WTC11 (cell line): ENCODE results near the gene CHRM2. TPM values are rescaled to one million over a fixed set of nuclear protein-coding genes. Genes with fewer than 3 reads are reported as not detected.

Source experiments
- ATAC-seq: fragments of 200-7000 bp; cut with Tn5 transposase; 2 replicates; pipeline ENCODE4 v1.10.0; 2021; ENCODE audit warnings: mild to moderate bottlenecking, moderate library complexity
- CTCF ChIA-PET: fragments of 300-600 bp; sonication (Branson Sonifier 250); formaldehyde crosslinking; loops from one replicate; lab custom pipeline; 2021; ENCODE audit warnings: antibody characterized with exemption; lab: Charles Lee
- POLR2A ChIA-PET: fragments of 350-600 bp; sonication (Branson Sonifier 250); formaldehyde crosslinking; loops from one replicate; lab custom pipeline; 2021; ENCODE audit warnings: antibody characterized with exemption; lab: Charles Lee
- DNase-seq: peaks from one replicate; pipeline ENCODE4 v3.0.0; 2021; ENCODE audit warnings: low spot score
- H3K27ac Mint-ChIP-seq: 2 replicates; pipeline ENCODE4 v1.8.0; 2021; ENCODE audit warnings: mixed read lengths
- H3K27me3 Mint-ChIP-seq: 2 replicates; pipeline ENCODE4 v1.8.0; 2021; ENCODE audit warnings: low read depth, mild to moderate bottlenecking, moderate library complexity, mixed read lengths
- H3K36me3 Mint-ChIP-seq: 2 replicates; pipeline ENCODE4 v1.8.0; 2021; ENCODE audit warnings: mixed read lengths
- H3K4me1 Mint-ChIP-seq: 2 replicates; pipeline ENCODE4 v1.8.0; 2022; ENCODE audit warnings: mixed read lengths
- H3K4me3 Mint-ChIP-seq: 2 replicates; pipeline ENCODE4 v1.8.0; 2021; ENCODE audit warnings: mild to moderate bottlenecking, moderate library complexity, mixed read lengths
- H3K9me3 Mint-ChIP-seq: 2 replicates; pipeline ENCODE4 v1.8.0; 2021; ENCODE audit warnings: mixed read lengths
- ATF1 ChIP-seq: sonication (generic); formaldehyde crosslinking; IDR thresholded peaks from 2 replicates; pipeline ENCODE4 v1.8.1; 2023; ENCODE audit warnings: mild to moderate bottlenecking, moderate library complexity, missing genetic modification reagents
- FOXJ3 ChIP-seq: sonication (generic); formaldehyde crosslinking; IDR thresholded peaks from 2 replicates; pipeline ENCODE4 v1.9.0; 2021; ENCODE audit warnings: missing genetic modification reagents, mild to moderate bottlenecking, borderline replicate concordance
- FOXK1 ChIP-seq: sonication (generic); formaldehyde crosslinking; IDR thresholded peaks from 2 replicates; pipeline ENCODE4 v1.8.0; 2022; ENCODE audit warnings: mild to moderate bottlenecking, moderate library complexity, missing genetic modification reagents
- FOXP1 ChIP-seq: sonication (generic); formaldehyde crosslinking; IDR thresholded peaks from 2 replicates; pipeline ENCODE4 v1.8.0; 2022; ENCODE audit warnings: missing genetic modification reagents, mild to moderate bottlenecking, moderate library complexity, borderline replicate concordance
- GABPB1 ChIP-seq: sonication (generic); formaldehyde crosslinking; IDR thresholded peaks from 2 replicates; pipeline ENCODE4 v1.8.1; 2023; ENCODE audit warnings: mild to moderate bottlenecking, missing genetic modification reagents
- GTF2I ChIP-seq: fragments of 250-450 bp; sonication (Bioruptor Pico); conservative IDR thresholded peaks from 2 replicates; pipeline ENCODE4 v1.4.0; 2021; ENCODE audit warnings: mild to moderate bottlenecking
- HMGA2 ChIP-seq: fragments of 250-450 bp; sonication (Bioruptor Pico); IDR thresholded peaks from 2 replicates; pipeline ENCODE4 v1.4.0; 2021; ENCODE audit warnings: mild to moderate bottlenecking, moderate library complexity
- JAZF1 ChIP-seq: fragments of 250-450 bp; sonication (Bioruptor Pico); IDR thresholded peaks from 2 replicates; pipeline ENCODE4 v1.9.0; 2021; ENCODE audit warnings: moderate library complexity, mild to moderate bottlenecking, inconsistent platforms
- KAT7 ChIP-seq: sonication (generic); formaldehyde crosslinking; IDR thresholded peaks from 2 replicates; pipeline ENCODE4 v1.8.1; 2023; ENCODE audit warnings: missing genetic modification reagents, mild to moderate bottlenecking, borderline replicate concordance
- NR3C1 ChIP-seq: sonication (generic); formaldehyde crosslinking; conservative IDR thresholded peaks from 2 replicates; pipeline ENCODE4 v1.8.1; 2023; ENCODE audit warnings: low read depth, mild to moderate bottlenecking, missing genetic modification reagents
- OVOL2 ChIP-seq: fragments of 250-450 bp; sonication (Bioruptor Pico); IDR thresholded peaks from 2 replicates; pipeline ENCODE4 v1.9.0; 2021; ENCODE audit warnings: mild to moderate bottlenecking, borderline replicate concordance
- PRRX2 ChIP-seq: fragments of 250-450 bp; sonication (Bioruptor Pico); IDR thresholded peaks from 2 replicates; pipeline ENCODE4 v1.8.0; 2021; ENCODE audit warnings: mild to moderate bottlenecking
- RELA ChIP-seq: sonication (generic); formaldehyde crosslinking; IDR thresholded peaks from 2 replicates; pipeline ENCODE4 v1.8.1; 2022; ENCODE audit warnings: missing genetic modification reagents, mild to moderate bottlenecking, borderline replicate concordance
- TEAD1 ChIP-seq: sonication (generic); formaldehyde crosslinking; IDR thresholded peaks from 2 replicates; pipeline ENCODE4 v1.8.0; 2022; ENCODE audit warnings: mild to moderate bottlenecking, missing genetic modification reagents
- TEAD4 ChIP-seq: sonication (generic); formaldehyde crosslinking; IDR thresholded peaks from 2 replicates; pipeline ENCODE4 v1.8.0; 2022; ENCODE audit warnings: mild to moderate bottlenecking, missing genetic modification reagents
- TP53 ChIP-seq: sonication (generic); formaldehyde crosslinking; IDR thresholded peaks from 2 replicates; pipeline ENCODE4 v1.8.1; 2023; ENCODE audit warnings: mild to moderate bottlenecking, missing genetic modification reagents
- ZNF121 ChIP-seq: sonication (generic); formaldehyde crosslinking; IDR thresholded peaks from 2 replicates; pipeline ENCODE4 v1.8.0; 2023; ENCODE audit warnings: missing genetic modification reagents
- ZNF138 ChIP-seq: sonication (generic); formaldehyde crosslinking; conservative IDR thresholded peaks from 2 replicates; pipeline ENCODE4 v1.8.1; 2022; ENCODE audit warnings: mild to moderate bottlenecking, moderate library complexity, missing genetic modification reagents
- ZNF396 ChIP-seq: fragments of 250-450 bp; sonication (Bioruptor Pico); IDR thresholded peaks from 2 replicates; pipeline ENCODE4 v1.8.0; 2021; ENCODE audit warnings: mild to moderate bottlenecking, moderate library complexity, borderline replicate concordance
- ZNF671 ChIP-seq: fragments of 250-450 bp; sonication (Bioruptor Pico); IDR thresholded peaks from 2 replicates; pipeline ENCODE4 v1.8.0; 2021; ENCODE audit warnings: mild to moderate bottlenecking
- total RNA-seq: library from RNA; stranded (reverse); gene quantifications from 3 replicates; pipeline ENCODE4 v1.2.3, GENCODE V29; 2021
- TF ChIP-seq, protein P1 (sequence below): sonication (generic); formaldehyde crosslinking; IDR thresholded peaks from 2 replicates; pipeline ENCODE4 v1.8.0; 2022; ENCODE audit warnings: mild to moderate bottlenecking, missing genetic modification reagents
- TF ChIP-seq, protein P2 (sequence below): sonication (generic); formaldehyde crosslinking; IDR thresholded peaks from 2 replicates; pipeline ENCODE4 v1.8.1; 2023; ENCODE audit warnings: mild to moderate bottlenecking, missing genetic modification reagents, borderline replicate concordance
- TF ChIP-seq, protein P3 (sequence below): sonication (generic); formaldehyde crosslinking; IDR thresholded peaks from 2 replicates; pipeline ENCODE4 v1.8.1; 2022; ENCODE audit warnings: mild to moderate bottlenecking, moderate library complexity, missing genetic modification reagents
- TF ChIP-seq, protein P4 (sequence below): sonication (generic); formaldehyde crosslinking; IDR thresholded peaks from 2 replicates; pipeline ENCODE4 v1.8.0; 2023; ENCODE audit warnings: missing genetic modification reagents

CHRM2 gene
- total RNA-seq, 1 experiment from 2014 or later: 0.15 TPM

DNA sequence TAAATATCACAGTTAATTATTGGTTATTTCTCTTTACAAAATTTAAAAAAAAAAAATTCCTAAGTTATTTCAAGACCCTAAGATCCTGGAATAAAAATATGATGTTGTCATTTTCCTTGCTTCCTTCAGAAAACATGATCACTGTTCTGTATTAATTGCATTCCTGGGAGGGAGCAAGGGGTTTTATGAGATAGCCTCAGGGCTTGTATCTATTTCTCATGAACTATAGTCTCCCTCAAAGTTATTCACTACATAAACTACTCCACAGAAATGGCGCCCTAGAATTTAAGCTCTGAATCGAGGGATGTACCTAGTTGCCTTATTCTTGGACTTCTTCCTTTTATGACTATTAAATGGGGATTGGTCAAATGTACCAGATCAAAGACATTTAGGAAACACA lies 170.3 kb downstream of the CHRM2 start:
- Mint-ChIP-seq H3K27ac (no peak overlapping the region), H3K4me1 (peaks cover 23% of the 10 kb centered on the region), H3K9me3 (no peaks in the 10 kb centered on the region), H3K36me3 (no peaks in the 10 kb centered on the region), H3K4me3 (no peak overlapping the region), H3K27me3 (no peaks in the 10 kb centered on the region)
- DNase-seq (no peak), ATAC-seq (no peak)
- ChIA-PET POLR2A (no interaction called here), CTCF (no interaction called here)
- TF ChIP-seq PRRX2 (CRISPR knock-in tag) (no peak), JAZF1 (CRISPR knock-in tag) (no peak), ATF1 (no peak), OVOL2 (CRISPR knock-in tag) (no peak), RELA (CRISPR knock-in tag) (no peak), KAT7 (no peak), TP53 (CRISPR knock-in tag) (no peak), GTF2I (CRISPR knock-in tag) (no peak), ZNF396 (CRISPR knock-in tag) (no peak), HMGA2 (CRISPR knock-in tag) (no peak), FOXJ3 (CRISPR knock-in tag) (no peak), NR3C1 (CRISPR knock-in tag) (no peak), ZNF121 (CRISPR knock-in tag) (no peak), FOXK1 (CRISPR knock-in tag) (no peak), ZNF138 (CRISPR knock-in tag) (no peak)
- TF ChIP-seq, protein P1, sequence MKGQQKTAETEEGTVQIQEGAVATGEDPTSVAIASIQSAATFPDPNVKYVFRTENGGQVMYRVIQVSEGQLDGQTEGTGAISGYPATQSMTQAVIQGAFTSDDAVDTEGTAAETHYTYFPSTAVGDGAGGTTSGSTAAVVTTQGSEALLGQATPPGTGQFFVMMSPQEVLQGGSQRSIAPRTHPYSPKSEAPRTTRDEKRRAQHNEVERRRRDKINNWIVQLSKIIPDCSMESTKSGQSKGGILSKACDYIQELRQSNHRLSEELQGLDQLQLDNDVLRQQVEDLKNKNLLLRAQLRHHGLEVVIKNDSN: no peak
- TF ChIP-seq, protein P2, sequence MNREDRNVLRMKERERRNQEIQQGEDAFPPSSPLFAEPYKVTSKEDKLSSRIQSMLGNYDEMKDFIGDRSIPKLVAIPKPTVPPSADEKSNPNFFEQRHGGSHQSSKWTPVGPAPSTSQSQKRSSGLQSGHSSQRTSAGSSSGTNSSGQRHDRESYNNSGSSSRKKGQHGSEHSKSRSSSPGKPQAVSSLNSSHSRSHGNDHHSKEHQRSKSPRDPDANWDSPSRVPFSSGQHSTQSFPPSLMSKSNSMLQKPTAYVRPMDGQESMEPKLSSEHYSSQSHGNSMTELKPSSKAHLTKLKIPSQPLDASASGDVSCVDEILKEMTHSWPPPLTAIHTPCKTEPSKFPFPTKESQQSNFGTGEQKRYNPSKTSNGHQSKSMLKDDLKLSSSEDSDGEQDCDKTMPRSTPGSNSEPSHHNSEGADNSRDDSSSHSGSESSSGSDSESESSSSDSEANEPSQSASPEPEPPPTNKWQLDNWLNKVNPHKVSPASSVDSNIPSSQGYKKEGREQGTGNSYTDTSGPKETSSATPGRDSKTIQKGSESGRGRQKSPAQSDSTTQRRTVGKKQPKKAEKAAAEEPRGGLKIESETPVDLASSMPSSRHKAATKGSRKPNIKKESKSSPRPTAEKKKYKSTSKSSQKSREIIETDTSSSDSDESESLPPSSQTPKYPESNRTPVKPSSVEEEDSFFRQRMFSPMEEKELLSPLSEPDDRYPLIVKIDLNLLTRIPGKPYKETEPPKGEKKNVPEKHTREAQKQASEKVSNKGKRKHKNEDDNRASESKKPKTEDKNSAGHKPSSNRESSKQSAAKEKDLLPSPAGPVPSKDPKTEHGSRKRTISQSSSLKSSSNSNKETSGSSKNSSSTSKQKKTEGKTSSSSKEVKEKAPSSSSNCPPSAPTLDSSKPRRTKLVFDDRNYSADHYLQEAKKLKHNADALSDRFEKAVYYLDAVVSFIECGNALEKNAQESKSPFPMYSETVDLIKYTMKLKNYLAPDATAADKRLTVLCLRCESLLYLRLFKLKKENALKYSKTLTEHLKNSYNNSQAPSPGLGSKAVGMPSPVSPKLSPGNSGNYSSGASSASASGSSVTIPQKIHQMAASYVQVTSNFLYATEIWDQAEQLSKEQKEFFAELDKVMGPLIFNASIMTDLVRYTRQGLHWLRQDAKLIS (CRISPR knock-in tag): no peak
- TF ChIP-seq, protein P3, sequence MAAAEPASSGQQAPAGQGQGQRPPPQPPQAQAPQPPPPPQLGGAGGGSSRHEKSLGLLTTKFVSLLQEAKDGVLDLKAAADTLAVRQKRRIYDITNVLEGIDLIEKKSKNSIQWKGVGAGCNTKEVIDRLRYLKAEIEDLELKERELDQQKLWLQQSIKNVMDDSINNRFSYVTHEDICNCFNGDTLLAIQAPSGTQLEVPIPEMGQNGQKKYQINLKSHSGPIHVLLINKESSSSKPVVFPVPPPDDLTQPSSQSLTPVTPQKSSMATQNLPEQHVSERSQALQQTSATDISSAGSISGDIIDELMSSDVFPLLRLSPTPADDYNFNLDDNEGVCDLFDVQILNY: no peak
- TF ChIP-seq, protein P4, sequence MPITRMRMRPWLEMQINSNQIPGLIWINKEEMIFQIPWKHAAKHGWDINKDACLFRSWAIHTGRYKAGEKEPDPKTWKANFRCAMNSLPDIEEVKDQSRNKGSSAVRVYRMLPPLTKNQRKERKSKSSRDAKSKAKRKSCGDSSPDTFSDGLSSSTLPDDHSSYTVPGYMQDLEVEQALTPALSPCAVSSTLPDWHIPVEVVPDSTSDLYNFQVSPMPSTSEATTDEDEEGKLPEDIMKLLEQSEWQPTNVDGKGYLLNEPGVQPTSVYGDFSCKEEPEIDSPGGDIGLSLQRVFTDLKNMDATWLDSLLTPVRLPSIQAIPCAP (CRISPR knock-in tag): no peak

DNA sequence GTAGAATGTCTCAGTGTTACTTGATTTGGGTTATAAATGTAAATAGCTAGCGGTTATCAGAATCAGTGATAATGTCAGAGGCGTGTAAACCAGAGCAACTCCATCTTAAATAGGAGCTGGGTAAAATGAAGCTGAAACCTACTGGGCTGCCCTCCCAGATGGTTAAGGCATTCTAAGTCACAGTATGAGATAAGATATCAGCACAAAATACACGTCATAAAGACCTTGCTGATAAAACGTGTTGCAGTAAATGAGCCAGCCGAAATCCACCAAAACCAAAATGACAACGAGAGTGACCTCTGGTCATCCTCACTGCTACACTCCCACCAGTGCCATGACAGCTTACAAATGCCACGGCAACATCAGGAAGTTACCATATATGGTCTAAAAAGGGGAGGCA lies 172.3 kb downstream of the CHRM2 start:
- POLR2A ChIA-PET: no interaction called here
- H3K4me1 Mint-ChIP-seq: peaks cover 23% of the 10 kb centered on the region
- H3K4me3 Mint-ChIP-seq: no peak overlapping the region
- no peak for DNase-seq
- ATAC-seq: no peak
- no peak overlapping the region for H3K27ac Mint-ChIP-seq
- H3K36me3 Mint-ChIP-seq: peaks cover 7% of the 10 kb centered on the region; the same call in 1 of the 2 replicates
- no peak for TF ChIP-seq ZNF671 (CRISPR knock-in tag)
- TF ChIP-seq TEAD1 (CRISPR knock-in tag): no peak
- TF ChIP-seq TEAD4 (CRISPR knock-in tag): no peak
- no peak for TF ChIP-seq FOXP1 (CRISPR knock-in tag)
- no peak for TF ChIP-seq GABPB1 (CRISPR knock-in tag)
- TF ChIP-seq FOXK1 (CRISPR knock-in tag): no peak
- H3K9me3 Mint-ChIP-seq: peaks cover 14% of the 10 kb centered on the region
- no peaks in the 10 kb centered on the region for H3K27me3 Mint-ChIP-seq
- CTCF ChIA-PET: no interaction called here
